OCI-LY3 (cell line): Measurements from ENCODE around the gene ANKS1A.

Experiments
- CTCF ChIP-seq: fragments of 200-600, 300-600 bp; sonication (generic); IDR thresholded peaks from 2 replicates; pipeline ENCODE4 v1.5.1; 2014; ENCODE audit warnings: antibody characterized with exemption, low read length, low read depth
- EZH2phosphoT487 ChIP-seq: fragments of 200-600 bp; shearing (Covaris generic); IDR thresholded peaks from 2 replicates; pipeline ENCODE4 v1.6.1; 2018; ENCODE audit warnings: antibody characterized with exemption, mixed run types, low read depth

- TF ChIP-seq CTCF (no peak), EZH2phosphoT487 (no peak)
These were observed 157.0 kb downstream of the ANKS1A start for GRCh38 chr6:35046103-35046502.
